Stomach (tissue), 9 donors: Measurements from ENCODE around the gene RAPSN. TPM values are rescaled to one million over a fixed set of nuclear protein-coding genes. Genes with fewer than 3 reads are reported as not detected.
A peak's percentile ranks its signal among the peaks of the same experiment; 100 is the strongest.

Source experiments
- DNase-seq, 2 donors: peaks; one replicate each; pipeline versions ENCODE4 v3.0.0 to v3.0.0-alpha.2; 2013 to 2019
- H3K27ac ChIP-seq, 5 donors: fragments of 200-600 bp in 4 of 5; sonication (generic) in 4 of 5; one replicate each; pipeline ENCODE4 v1.5.1; 2013 to 2019; ENCODE audit warnings: mild to moderate bottlenecking in 1 of 5, moderate library complexity in 1 of 5
- H3K27me3 ChIP-seq, 3 donors: fragments of 200-600 bp; sonication (generic); one replicate each; pipeline ENCODE4 v1.5.1; 2017 to 2019; ENCODE audit warnings: mixed run types in 1 of 3
- H3K36me3 ChIP-seq, 4 donors: fragments of 200-600 bp; sonication (generic); 1 replicate in 3 of 4; 2 replicates in 1 of 4; pipeline ENCODE4 v1.5.1; 2016 to 2019
- H3K4me1 ChIP-seq, 4 donors: fragments of 200-600 bp; sonication (generic); one replicate each; pipeline ENCODE4 v1.5.1; 2016 to 2019
- H3K4me3 ChIP-seq, 4 donors: fragments of 200-600 bp; sonication (generic) in 3 of 4; one replicate each; pipeline ENCODE4 v1.5.1; 2016 to 2019; ENCODE audit warnings: mild to moderate bottlenecking in 1 of 4
- H3K9me3 ChIP-seq, 4 donors: fragments of 200-600 bp; sonication (generic); one replicate each; pipeline ENCODE4 v1.5.1; 2016 to 2019
- EP300 ChIP-seq: sonication (generic); formaldehyde crosslinking; IDR thresholded peaks from one replicate; pipeline ENCODE4 v1.6.1; 2017; ENCODE audit warnings: antibody characterized with exemption
- POLR2A ChIP-seq, 4 donors: fragments of 450-650 bp; IDR thresholded peaks; one replicate each; pipeline ENCODE4 v1.6.1; 2016; ENCODE audit warnings: antibody characterized with exemption in 4 of 4, control low read depth in 2 of 4, mild to moderate bottlenecking in 1 of 4, moderate library complexity in 1 of 4
- POLR2AphosphoS5 ChIP-seq, 3 donors: sonication (generic); formaldehyde crosslinking; IDR thresholded peaks; one replicate each; pipeline ENCODE4 v1.6.1; 2016; ENCODE audit warnings: antibody characterized with exemption in 3 of 3
- WGBS, 5 donors: extraction: QIAGEN DNeasy Blood & Tissue Kit in 3 of 5; methylation state at CpG; one replicate each; pipeline versions ENCODE4 v1.1.5 to v1.1.7; 2013 to 2018; 5-methylcytosine and 5-hydroxymethylcytosine counted together
- intact Hi-C: fragments of 100-400 bp; cut with DNase I; formaldehyde crosslinking; loops from one replicate; pipeline ENCODE4 v1.15.1; 2023; ENCODE audit warnings: low total_unique reads
- polyA plus RNA-seq, 3 donors: library from polyadenylated mRNA; stranded (reverse); fragments of 200-250 nt; gene quantifications; one replicate each; pipeline ENCODE4 v1.2.3, GENCODE V29; 2013
- total RNA-seq, 5 donors: library from RNA; depleted of rRNA; stranded (reverse); fragments of >200 nt; gene quantifications; one replicate each; pipeline versions ENCODE4 v1.1.0 to v1.2.3, GENCODE V29; 2014 to 2016
- TF ChIP-seq, protein P1 (sequence below), 7 experiments: fragments of 450-650 bp in 4 of 7; fragments of 200-600 bp in 3 of 7; sonication (generic) in 3 of 7; IDR thresholded peaks; one replicate each; pipeline ENCODE4 v1.5.1; 2016 to 2019; ENCODE audit warnings: antibody characterized with exemption in 7 of 7, control low read depth in 2 of 7, mild to moderate bottlenecking in 1 of 7
- donor health status: healthy with polysubstance abuse.
- donor health status: Bipolar disorder and iron deficiency.
- donor health status: healthy.

The RAPSN gene
- total and polyA plus RNA-seq, 8 donors = 0.20 to 1.2 (median 1.1) TPM; not detected in 5

DNA sequence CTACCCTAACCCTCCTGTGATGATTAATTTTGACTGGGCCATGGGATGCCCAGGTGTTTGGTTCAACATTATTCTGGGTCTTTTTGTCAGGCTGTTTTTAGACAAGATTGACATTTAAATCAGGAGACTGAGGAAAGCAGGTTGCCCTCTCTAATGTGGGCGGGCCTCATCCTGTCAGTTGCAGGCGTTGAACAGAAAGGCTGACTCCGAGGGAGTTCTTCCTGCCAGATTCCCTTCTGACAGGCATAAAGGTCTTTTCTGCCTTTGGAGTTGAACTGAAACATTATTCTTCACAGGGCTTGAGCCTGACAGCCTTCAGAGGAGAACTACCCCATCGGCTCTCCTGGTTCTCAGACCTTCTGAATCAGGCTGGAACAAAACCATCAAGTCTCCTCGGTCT, 18.4 kb downstream of the RAPSN start:
- 60 to 78% (median 67%) methylated on average over 5 of the region's 5 CpGs for WGBS, 5 donors

DNA sequence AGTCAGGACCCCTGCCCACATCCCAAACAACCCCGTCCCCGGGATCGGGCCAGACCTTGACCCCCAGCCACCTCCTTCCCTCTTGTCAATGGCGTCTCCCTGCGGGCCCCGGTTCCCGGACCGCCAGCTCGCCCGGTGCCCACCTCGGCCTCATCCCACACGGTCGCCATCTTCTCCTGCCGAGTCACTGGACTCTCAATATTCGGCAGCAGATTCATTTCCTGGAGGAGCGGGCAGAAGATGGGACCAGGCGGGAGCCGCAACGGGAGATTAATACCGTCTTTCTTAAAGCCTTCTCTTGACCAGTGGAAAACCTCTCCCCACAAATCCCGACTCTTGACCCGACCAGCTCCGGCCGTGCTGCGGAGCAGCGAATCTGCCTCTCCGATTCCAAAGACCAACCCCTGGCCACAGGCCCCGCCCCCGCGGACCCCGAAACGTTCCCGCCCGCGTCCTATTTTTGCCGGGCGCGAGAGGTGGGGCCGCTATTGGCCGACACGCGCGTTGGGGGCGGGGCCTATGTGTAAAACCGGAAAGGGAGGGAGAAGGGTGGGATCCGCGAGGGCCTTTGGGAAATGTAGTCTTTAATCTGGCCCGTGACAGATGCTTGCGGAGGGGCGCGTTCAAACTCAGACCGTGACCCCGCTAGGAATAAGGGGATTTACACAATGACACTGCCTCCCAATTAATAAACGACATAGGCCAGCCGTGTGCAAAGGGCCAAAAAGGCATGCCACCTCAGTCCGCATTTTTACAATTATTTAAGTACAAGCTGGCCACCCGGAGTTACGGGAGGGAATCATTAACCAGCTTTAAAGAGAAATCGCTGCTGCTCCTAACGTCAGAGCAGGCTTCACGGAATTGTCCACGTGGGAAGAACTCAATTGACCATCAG, 22.6 kb downstream of the RAPSN start, which contains the start of gene PSMC3:
PSMC3 (minus strand) TSS at position 378 of the 895 bp plus-strand sequence; CDS start at position 218, 160 bp downstream.
- Histone ChIP-seq H3K36me3 (peaks cover 33 to 38% (median 37%) of the 10 kb centered on the region in 4 donors), H3K4me3 (peak within 1 kb of the TSS; percentile 89 to 95 (median 93)), H3K27ac (peak within 1 kb of the TSS; percentile 85 to 96 (median 94)), H3K27me3 (no peaks in the 10 kb centered on the region), H3K9me3 (no peaks in the 10 kb centered on the region), H3K4me1 (peaks cover 14 to 30% (median 21%) of the 10 kb centered on the region in 4 donors)
- WGBS, 5 donors = 0 to 1% (median 0%) methylated on average over 59 to 62 of the region's 62 CpGs
- intact Hi-C loops = no loop called here
- TF ChIP-seq POLR2AphosphoS5 (IDR thresholded peaks at IDR 0.05) (peak; percentile 62 to 67 (median 64)), POLR2A (IDR thresholded peaks at IDR 0.05) (no peak)
- TF ChIP-seq, protein P1, sequence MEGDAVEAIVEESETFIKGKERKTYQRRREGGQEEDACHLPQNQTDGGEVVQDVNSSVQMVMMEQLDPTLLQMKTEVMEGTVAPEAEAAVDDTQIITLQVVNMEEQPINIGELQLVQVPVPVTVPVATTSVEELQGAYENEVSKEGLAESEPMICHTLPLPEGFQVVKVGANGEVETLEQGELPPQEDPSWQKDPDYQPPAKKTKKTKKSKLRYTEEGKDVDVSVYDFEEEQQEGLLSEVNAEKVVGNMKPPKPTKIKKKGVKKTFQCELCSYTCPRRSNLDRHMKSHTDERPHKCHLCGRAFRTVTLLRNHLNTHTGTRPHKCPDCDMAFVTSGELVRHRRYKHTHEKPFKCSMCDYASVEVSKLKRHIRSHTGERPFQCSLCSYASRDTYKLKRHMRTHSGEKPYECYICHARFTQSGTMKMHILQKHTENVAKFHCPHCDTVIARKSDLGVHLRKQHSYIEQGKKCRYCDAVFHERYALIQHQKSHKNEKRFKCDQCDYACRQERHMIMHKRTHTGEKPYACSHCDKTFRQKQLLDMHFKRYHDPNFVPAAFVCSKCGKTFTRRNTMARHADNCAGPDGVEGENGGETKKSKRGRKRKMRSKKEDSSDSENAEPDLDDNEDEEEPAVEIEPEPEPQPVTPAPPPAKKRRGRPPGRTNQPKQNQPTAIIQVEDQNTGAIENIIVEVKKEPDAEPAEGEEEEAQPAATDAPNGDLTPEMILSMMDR (IDR thresholded peaks at IDR 0.05) = peak in 1 of 7 experiments; percentile 8
- DNase-seq = peak; percentile 99

More for the DNA sequence above, 18.4 kb downstream of the RAPSN start:
- DNase-seq = no peak
- H3K27ac ChIP-seq = no peak overlapping the region
- H3K4me1 ChIP-seq = peaks cover under 1 to 12% (median 6%) of the 10 kb centered on the region in 4 donors
- no peaks in the 10 kb centered on the region for H3K36me3 ChIP-seq
- TF ChIP-seq POLR2AphosphoS5 (IDR thresholded peaks at IDR 0.05) (no peak), POLR2A (IDR thresholded peaks at IDR 0.05) (no peak), EP300 (no peak)
- TF ChIP-seq, protein P1 (IDR thresholded peaks at IDR 0.05) = no peak
- H3K9me3 ChIP-seq = no peaks in the 10 kb centered on the region
- H3K4me3 ChIP-seq = no peak overlapping the region
- intact Hi-C loops = no loop called here
- no peaks in the 10 kb centered on the region for H3K27me3 ChIP-seq

GRCh38 chr11:47425611-47426010, 23.3 kb downstream of the RAPSN start:
- Histone ChIP-seq H3K4me1 (peaks cover 14 to 30% (median 21%) of the 10 kb centered on the region in 4 donors), H3K36me3 (peaks cover 38 to 45% (median 44%) of the 10 kb centered on the region in 4 donors), H3K27me3 (no peaks in the 10 kb centered on the region), H3K27ac (peak overlapping the region; percentile 85 to 96 (median 94)), H3K4me3 (peak overlapping the region; percentile 89 to 95 (median 93)), H3K9me3 (no peaks in the 10 kb centered on the region)
- intact Hi-C loops = no loop called here
- DNase-seq = no peak
- 0 to 1% (median 0%) methylated on average over 14 of the region's 14 CpGs for WGBS, 5 donors
- TF ChIP-seq POLR2A (IDR thresholded peaks at IDR 0.05) (no peak), EP300 (no peak), POLR2AphosphoS5 (IDR thresholded peaks at IDR 0.05) (no peak)
- TF ChIP-seq, protein P1 (IDR thresholded peaks at IDR 0.05) = no peak

- Histone ChIP-seq H3K4me3 (no peak overlapping the region), H3K27me3 (no peaks in the 10 kb centered on the region), H3K4me1 (peaks cover 20 to 42% (median 28%) of the 10 kb centered on the region in 4 donors), H3K27ac (peak overlapping the region in 3 of 5 donors; percentile 11 to 88 (median 87)), H3K9me3 (no peaks in the 10 kb centered on the region), H3K36me3 (peaks cover 69 to 94% (median 90%) of the 10 kb centered on the region in 4 donors)
- DNase-seq = no peak
- intact Hi-C loops = no loop called here
- TF ChIP-seq, protein P1 (IDR thresholded peaks at IDR 0.05) = no peak
- TF ChIP-seq POLR2A (IDR thresholded peaks at IDR 0.05) (no peak), POLR2AphosphoS5 (IDR thresholded peaks at IDR 0.05) (no peak), EP300 (no peak)
- 76 to 84% (median 83%) methylated on average over 22 to 23 of the region's 23 CpGs for WGBS, 5 donors
Measured at GRCh38 chr11:47418454-47419259, 30.3 kb downstream of the RAPSN start.
